GM19452 (cell line): ENCODE measurements around the gene DCP2.
"Not testable (repeated sequence)": the region's sequence is repeated elsewhere in the genome, so short reads cannot be mapped to it uniquely, and the experiment has no call there.

ENCODE experiments used
- ATAC-seq: cut with Tn5 transposase; IDR thresholded peaks from one replicate; pipeline ENCODE4 v1.9.1; 2021; ENCODE audit not compliant: unreplicated experiment

The DCP2 gene

GRCh38 chr5:112976432-112977309 lies at the start of gene DCP2:
Gene DCP2, plus strand, starts transcription at chr5:112976798. Its CDS starts 136 bp downstream, at chr5:112976934.
- peak; percentile 98 for ATAC-seq

GRCh38 chr5:112929336-112930081 lies 47.1 kb upstream of the DCP2 start:
- peak; percentile 70 for ATAC-seq

- peak; percentile 43 for ATAC-seq
Observed at GRCh38 chr5:112930082-112930344, 46.6 kb upstream of the DCP2 start.

- no peak for ATAC-seq
Observed at GRCh38 chr5:112931473-112931872, 45.1 kb upstream of the DCP2 start.

- ATAC-seq = no peak
Observed at GRCh38 chr5:112933105-112933504, 43.5 kb upstream of the DCP2 start.

- ATAC-seq = no peak
Observed at GRCh38 chr5:112933651-112934365, 42.8 kb upstream of the DCP2 start.

GRCh38 chr5:112934366-112934663 lies 42.3 kb upstream of the DCP2 start:
- ATAC-seq = no peak

- no peak for ATAC-seq
Observed at GRCh38 chr5:112935675-112936074, 40.9 kb upstream of the DCP2 start.

GRCh38 chr5:112938286-112938685 lies 38.3 kb upstream of the DCP2 start:
- no peak for ATAC-seq

GRCh38 chr5:112940670-112941069 lies 35.9 kb upstream of the DCP2 start:
- no peak for ATAC-seq

- no peak for ATAC-seq
Observed at GRCh38 chr5:112948458-112948857, 28.1 kb upstream of the DCP2 start.

GRCh38 chr5:112951124-112951702 lies 25.4 kb upstream of the DCP2 start:
- ATAC-seq = peak; percentile 92

GRCh38 chr5:112956606-112957005 lies 20.0 kb upstream of the DCP2 start:
- no peak for ATAC-seq

GRCh38 chr5:112957036-112957808 lies 19.4 kb upstream of the DCP2 start:
- ATAC-seq = no peak

GRCh38 chr5:112958093-112959088 lies 18.2 kb upstream of the DCP2 start:
- peak; percentile 87 for ATAC-seq

GRCh38 chr5:112959872-112960271 lies 16.7 kb upstream of the DCP2 start:
- ATAC-seq = not testable (repeated sequence)

GRCh38 chr5:112960315-112960714 lies 16.3 kb upstream of the DCP2 start:
- no peak for ATAC-seq

- ATAC-seq = no peak
Observed at GRCh38 chr5:112960863-112961504, 15.6 kb upstream of the DCP2 start.

- ATAC-seq = not testable (repeated sequence)
Observed at GRCh38 chr5:112963374-112963733, 13.2 kb upstream of the DCP2 start.
